Sigmoid colon (tissue), 7 donors: ENCODE results near the gene RIMBP2. TPM values are rescaled to one million over a fixed set of nuclear protein-coding genes. Genes with fewer than 3 reads are reported as not detected.

ENCODE experiments used
- DNase-seq: peaks from one replicate; pipeline ENCODE4 v3.0.0-alpha.2; 2019
- H3K27ac ChIP-seq, 4 donors: fragments of 200-600 bp; sonication (generic); one replicate each; pipeline ENCODE4 v1.5.1; 2016 to 2019; ENCODE audit warnings: mild to moderate bottlenecking in 1 of 4
- H3K27me3 ChIP-seq, 3 donors: fragments of 200-600 bp; sonication (generic); one replicate each; pipeline ENCODE4 v1.5.1; 2019; ENCODE audit warnings: mild to moderate bottlenecking in 1 of 3
- H3K36me3 ChIP-seq, 4 donors: fragments of 200-600 bp; sonication (generic); one replicate each; pipeline ENCODE4 v1.5.1; 2016 to 2019
- H3K4me1 ChIP-seq, 4 donors: fragments of 200-600 bp; sonication (generic); one replicate each; pipeline ENCODE4 v1.5.1; 2017 to 2019
- H3K4me3 ChIP-seq, 4 donors: fragments of 200-600 bp; sonication (generic); one replicate each; pipeline ENCODE4 v1.5.1; 2017 to 2019; ENCODE audit warnings: mild to moderate bottlenecking in 2 of 4, moderate library complexity in 1 of 4
- H3K9me3 ChIP-seq, 4 donors: fragments of 200-600 bp in 3 of 4; sonication (generic) in 3 of 4; one replicate each; pipeline versions ENCODE4 v1.5.1 to v1.6.1; 2013 to 2019
- CTCF ChIP-seq, 4 experiments: fragments of 450-650 bp in 3 of 4; fragments of 200-600 bp in 1 of 4; IDR thresholded peaks; one replicate each; pipeline ENCODE4 v1.5.1; 2016 to 2019; ENCODE audit warnings: antibody characterized with exemption in 4 of 4, mild to moderate bottlenecking in 3 of 4, moderate library complexity in 2 of 4
- EP300 ChIP-seq, 4 donors: sonication (generic); formaldehyde crosslinking; IDR thresholded peaks; one replicate each; pipeline ENCODE4 v1.6.1; 2017; ENCODE audit warnings: antibody characterized with exemption in 4 of 4
- POLR2A ChIP-seq, 2 donors: fragments of 450-650 bp; IDR thresholded peaks; one replicate each; pipeline ENCODE4 v1.6.1; 2016; ENCODE audit warnings: antibody characterized with exemption in 2 of 2, mild to moderate bottlenecking in 2 of 2, moderate library complexity in 2 of 2
- POLR2AphosphoS5 ChIP-seq, 4 donors: sonication (generic); formaldehyde crosslinking; IDR thresholded peaks; one replicate each; pipeline ENCODE4 v1.6.1; 2017; ENCODE audit warnings: antibody characterized with exemption in 4 of 4
- WGBS, 2 donors: extraction: QIAGEN DNeasy Blood & Tissue Kit; methylation state at CpG; one replicate each; pipeline ENCODE4 v1.1.7; 2013; 5-methylcytosine and 5-hydroxymethylcytosine counted together
- intact Hi-C: fragments of 100-400 bp; cut with DNase I; formaldehyde crosslinking; loops from one replicate; pipeline ENCODE4 v1.15.1; 2023
- polyA plus RNA-seq, 3 donors: library from polyadenylated mRNA; stranded (reverse); fragments of 200-250 nt; gene quantifications; one replicate each; pipeline ENCODE4 v1.2.3, GENCODE V29; 2013
- total RNA-seq, 4 donors: library from RNA; depleted of rRNA; stranded (reverse); fragments of >200 nt; gene quantifications; one replicate each; pipeline ENCODE4 v1.1.0, GENCODE V29; 2016
- donor health status: healthy with polysubstance abuse.
- donor health status: Bipolar disorder and iron deficiency.
- donor health status: healthy.

The RIMBP2 gene
- total and polyA plus RNA-seq, 7 donors: under 0.01 to 5.5 (median 1.4) TPM

- no peak overlapping the region for H3K4me3 ChIP-seq
- intact Hi-C loops: no loop called here
- DNase-seq: no peak
- WGBS, 2 donors: 83 to 88% methylated on average over 2 of the region's 2 CpGs
- H3K4me1 ChIP-seq: no peaks in the 10 kb centered on the region
- H3K27me3 ChIP-seq: peaks cover 0 to 3% (median 0%) of the 10 kb centered on the region in 3 donors
- no peaks in the 10 kb centered on the region for H3K36me3 ChIP-seq
- no peak overlapping the region for H3K27ac ChIP-seq
- TF ChIP-seq CTCF (IDR thresholded peaks at IDR 0.05): no peak
- no peak for TF ChIP-seq POLR2AphosphoS5 (IDR thresholded peaks at IDR 0.05)
- no peak for TF ChIP-seq POLR2A (IDR thresholded peaks at IDR 0.05)
- H3K9me3 ChIP-seq: peaks cover 0 to 2% (median under 1%) of the 10 kb centered on the region in 4 donors
These were observed 202.5 kb downstream of the RIMBP2 start for GRCh38 chr12:130513556-130513955.

- WGBS, 2 donors: 88 to 90% methylated on average over 12 of the region's 12 CpGs
- no peak overlapping the region for H3K4me3 ChIP-seq
- H3K4me1 ChIP-seq: no peaks in the 10 kb centered on the region
- peaks cover 0 to 3% (median 0%) of the 10 kb centered on the region in 3 donors for H3K27me3 ChIP-seq
- DNase-seq: no peak
- H3K9me3 ChIP-seq: peaks cover 0 to 2% (median under 1%) of the 10 kb centered on the region in 4 donors
- no peak for TF ChIP-seq POLR2A (IDR thresholded peaks at IDR 0.05)
- no peak for TF ChIP-seq POLR2AphosphoS5 (IDR thresholded peaks at IDR 0.05)
- TF ChIP-seq EP300 (IDR thresholded peaks at IDR 0.05): no peak
- no peak overlapping the region for H3K27ac ChIP-seq
- intact Hi-C loops: no loop called here
- H3K36me3 ChIP-seq: no peaks in the 10 kb centered on the region
These were observed 204.8 kb downstream of the RIMBP2 start for GRCh38 chr12:130511285-130511684.

GRCh38 chr12:130509454-130509853 is 206.6 kb downstream of the RIMBP2 start:
- H3K9me3 ChIP-seq: no peaks in the 10 kb centered on the region
- no peaks in the 10 kb centered on the region for H3K4me1 ChIP-seq
- no peak for DNase-seq
- TF ChIP-seq POLR2A (IDR thresholded peaks at IDR 0.05) (no peak), POLR2AphosphoS5 (IDR thresholded peaks at IDR 0.05) (no peak), CTCF (IDR thresholded peaks at IDR 0.05) (no peak), EP300 (IDR thresholded peaks at IDR 0.05) (no peak)
- H3K27ac ChIP-seq: no peak overlapping the region
- H3K27me3 ChIP-seq: peaks cover 0 to 3% (median 0%) of the 10 kb centered on the region in 3 donors
- H3K36me3 ChIP-seq: no peaks in the 10 kb centered on the region
- 81 to 84% methylated on average over 5 of the region's 5 CpGs for WGBS, 2 donors
- no peak overlapping the region for H3K4me3 ChIP-seq
- intact Hi-C loops: no loop called here

GRCh38 chr12:130508847-130509246 is 207.3 kb downstream of the RIMBP2 start:
- intact Hi-C loops: no loop called here
- peaks cover 0 to 3% (median 0%) of the 10 kb centered on the region in 3 donors for H3K27me3 ChIP-seq

GRCh38 chr12:130508318-130508717 is 207.8 kb downstream of the RIMBP2 start:
- H3K27ac ChIP-seq: no peak overlapping the region
- intact Hi-C loops: no loop called here
- no peaks in the 10 kb centered on the region for H3K4me1 ChIP-seq
- WGBS, 2 donors: 77 to 83% methylated on average over 5 of the region's 5 CpGs
- H3K27me3 ChIP-seq: peaks cover 0 to 3% (median 0%) of the 10 kb centered on the region in 3 donors
- H3K36me3 ChIP-seq: no peaks in the 10 kb centered on the region
- no peaks in the 10 kb centered on the region for H3K9me3 ChIP-seq
- H3K4me3 ChIP-seq: no peak overlapping the region
- no peak for DNase-seq
- TF ChIP-seq POLR2AphosphoS5 (IDR thresholded peaks at IDR 0.05) (no peak), EP300 (IDR thresholded peaks at IDR 0.05) (no peak), POLR2A (IDR thresholded peaks at IDR 0.05) (no peak), CTCF (IDR thresholded peaks at IDR 0.05) (no peak)

More at GRCh38 chr12:130508847-130509246, 207.3 kb downstream of the RIMBP2 start:
- H3K27ac ChIP-seq: no peak overlapping the region
- H3K4me3 ChIP-seq: no peak overlapping the region
- H3K4me1 ChIP-seq: no peaks in the 10 kb centered on the region
- H3K36me3 ChIP-seq: no peaks in the 10 kb centered on the region
- no peaks in the 10 kb centered on the region for H3K9me3 ChIP-seq
- WGBS, 2 donors: 77 to 88% methylated on average over 6 of the region's 6 CpGs
- TF ChIP-seq POLR2AphosphoS5 (IDR thresholded peaks at IDR 0.05) (no peak), CTCF (IDR thresholded peaks at IDR 0.05) (no peak), POLR2A (IDR thresholded peaks at IDR 0.05) (no peak), EP300 (IDR thresholded peaks at IDR 0.05) (no peak)
- no peak for DNase-seq
